Measurements from ENCODE around the gene DTX3. TPM values are rescaled to one million over a fixed set of nuclear protein-coding genes. Genes with fewer than 3 reads are reported as not detected.

Gene DTX3
- total and polyA plus RNA-seq, 2 of the 13 experiments (the other 11 are each of a cell fraction or from before 2014, with no cell fraction given): 9.0 to 27.2 TPM

GRCh38 chr12:57621497-57622292, 17.1 kb downstream of the DTX3 start (continued):
- TF ChIP-seq, protein P1, sequence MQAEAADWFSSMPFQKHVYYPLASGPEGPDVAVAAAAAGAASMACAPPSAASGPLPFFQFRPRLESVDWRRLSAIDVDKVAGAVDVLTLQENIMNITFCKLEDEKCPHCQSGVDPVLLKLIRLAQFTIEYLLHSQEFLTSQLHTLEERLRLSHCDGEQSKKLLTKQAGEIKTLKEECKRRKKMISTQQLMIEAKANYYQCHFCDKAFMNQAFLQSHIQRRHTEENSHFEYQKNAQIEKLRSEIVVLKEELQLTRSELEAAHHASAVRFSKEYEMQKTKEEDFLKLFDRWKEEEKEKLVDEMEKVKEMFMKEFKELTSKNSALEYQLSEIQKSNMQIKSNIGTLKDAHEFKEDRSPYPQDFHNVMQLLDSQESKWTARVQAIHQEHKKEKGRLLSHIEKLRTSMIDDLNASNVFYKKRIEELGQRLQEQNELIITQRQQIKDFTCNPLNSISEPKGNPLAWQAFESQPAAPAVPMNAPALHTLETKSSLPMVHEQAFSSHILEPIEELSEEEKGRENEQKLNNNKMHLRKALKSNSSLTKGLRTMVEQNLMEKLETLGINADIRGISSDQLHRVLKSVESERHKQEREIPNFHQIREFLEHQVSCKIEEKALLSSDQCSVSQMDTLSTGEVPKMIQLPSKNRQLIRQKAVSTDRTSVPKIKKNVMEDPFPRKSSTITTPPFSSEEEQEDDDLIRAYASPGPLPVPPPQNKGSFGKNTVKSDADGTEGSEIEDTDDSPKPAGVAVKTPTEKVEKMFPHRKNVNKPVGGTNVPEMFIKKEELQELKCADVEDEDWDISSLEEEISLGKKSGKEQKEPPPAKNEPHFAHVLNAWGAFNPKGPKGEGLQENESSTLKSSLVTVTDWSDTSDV (CRISPR knock-in tag; IDR thresholded peaks at IDR 0.05): 0 out of 2 replicates have a peak, but pooled peaks have one; percentile 68
- TF ChIP-seq PAWR (CRISPR knock-in tag; IDR thresholded peaks at IDR 0.05; ENCODE audit: borderline replicate concordance) (no peak), FIP1L1 (IDR thresholded peaks at IDR 0.05; ENCODE audit: borderline replicate concordance, insufficient read depth, low read depth, low read length) (no peak), ZHX1 (CRISPR knock-in tag; IDR thresholded peaks at IDR 0.05; ENCODE audit: low read depth) (no peak; the same call in 1 of the 2 replicates), ZNF839 (CRISPR knock-in tag; IDR thresholded peaks at IDR 0.05; ENCODE audit: borderline replicate concordance) (no peak), NFAT5 (CRISPR knock-in tag; IDR thresholded peaks at IDR 0.05) (no peak; the same call in 1 of the 2 replicates), ETV6 (CRISPR knock-in tag; conservative IDR thresholded peaks at IDR 0.05) (no peak), TOPORS (CRISPR knock-in tag; IDR thresholded peaks at IDR 0.05) (no peak), BORCS8-MEF2B (CRISPR knock-in tag; IDR thresholded peaks at IDR 0.05) (no peak), RXRB (CRISPR knock-in tag; IDR thresholded peaks at IDR 0.05; ENCODE audit: borderline replicate concordance) (no peak), DNMT1 (CRISPR knock-in tag; IDR thresholded peaks at IDR 0.05) (no peak), ONECUT2 (CRISPR knock-in tag; IDR thresholded peaks at IDR 0.05) (no peak), PAF1 (CRISPR knock-in tag; IDR thresholded peaks at IDR 0.05) (no peak)
- TF ChIP-seq, protein P2, sequence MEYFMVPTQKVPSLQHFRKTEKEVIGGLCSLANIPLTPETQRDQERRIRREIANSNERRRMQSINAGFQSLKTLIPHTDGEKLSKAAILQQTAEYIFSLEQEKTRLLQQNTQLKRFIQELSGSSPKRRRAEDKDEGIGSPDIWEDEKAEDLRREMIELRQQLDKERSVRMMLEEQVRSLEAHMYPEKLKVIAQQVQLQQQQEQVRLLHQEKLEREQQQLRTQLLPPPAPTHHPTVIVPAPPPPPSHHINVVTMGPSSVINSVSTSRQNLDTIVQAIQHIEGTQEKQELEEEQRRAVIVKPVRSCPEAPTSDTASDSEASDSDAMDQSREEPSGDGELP (IDR thresholded peaks at IDR 0.05; ENCODE audit: borderline replicate concordance, low read depth): no peak
- TF ChIP-seq, protein P3, sequence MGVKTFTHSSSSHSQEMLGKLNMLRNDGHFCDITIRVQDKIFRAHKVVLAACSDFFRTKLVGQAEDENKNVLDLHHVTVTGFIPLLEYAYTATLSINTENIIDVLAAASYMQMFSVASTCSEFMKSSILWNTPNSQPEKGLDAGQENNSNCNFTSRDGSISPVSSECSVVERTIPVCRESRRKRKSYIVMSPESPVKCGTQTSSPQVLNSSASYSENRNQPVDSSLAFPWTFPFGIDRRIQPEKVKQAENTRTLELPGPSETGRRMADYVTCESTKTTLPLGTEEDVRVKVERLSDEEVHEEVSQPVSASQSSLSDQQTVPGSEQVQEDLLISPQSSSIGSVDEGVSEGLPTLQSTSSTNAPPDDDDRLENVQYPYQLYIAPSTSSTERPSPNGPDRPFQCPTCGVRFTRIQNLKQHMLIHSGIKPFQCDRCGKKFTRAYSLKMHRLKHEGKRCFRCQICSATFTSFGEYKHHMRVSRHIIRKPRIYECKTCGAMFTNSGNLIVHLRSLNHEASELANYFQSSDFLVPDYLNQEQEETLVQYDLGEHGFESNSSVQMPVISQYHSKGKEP (CRISPR knock-in tag; IDR thresholded peaks at IDR 0.05): no peak

Data from HepG2 (cell line).